CD4-positive, alpha-beta memory T cell (primary cell): ENCODE measurements around the gene RFTN1. TPM values are rescaled to one million over a fixed set of nuclear protein-coding genes. Genes with fewer than 3 reads are reported as not detected.

Experiments
- CTCF ChIA-PET: fragments of 350-600 bp; sonication (Branson Sonifier 250); formaldehyde crosslinking; loops from one replicate; lab custom pipeline; 2021; ENCODE audit warnings: inconsistent platforms; ENCODE audit not compliant: partially characterized antibody; lab: Charles Lee
- POLR2A ChIA-PET: fragments of 350-600 bp; sonication (Branson Sonifier 250); formaldehyde crosslinking; loops from one replicate; lab custom pipeline; 2021; ENCODE audit not compliant: partially characterized antibody; lab: Charles Lee
- DNase-seq, 5 donors: peaks; one replicate each; pipeline versions ENCODE4 v3.0.0 to v3.0.0-alpha.2; 2020 to 2022; ENCODE audit warnings: mixed read lengths in 1 of 5
- H3K27ac ChIP-seq: one replicate; pipeline ENCODE4 v1.7.0; 2013; ENCODE audit warnings: low read depth, low read length
- H3K27me3 ChIP-seq: 2 replicates; pipeline ENCODE4 v1.7.0; 2013; ENCODE audit warnings: mild to moderate bottlenecking, low read length, moderate library complexity; ENCODE audit not compliant: insufficient read depth
- H3K36me3 ChIP-seq: 2 replicates; pipeline ENCODE4 v1.7.0; 2013; ENCODE audit warnings: mild to moderate bottlenecking, low read length, moderate library complexity; ENCODE audit not compliant: insufficient read depth
- H3K4me1 ChIP-seq: 2 replicates; pipeline ENCODE4 v1.7.0; 2013; ENCODE audit warnings: mild to moderate bottlenecking, low read length, moderate library complexity; ENCODE audit not compliant: insufficient read depth
- H3K4me3 ChIP-seq, 2 donors: one replicate each; pipeline ENCODE4 v1.7.0; 2013; ENCODE audit warnings: low read length in 2 of 2, mild to moderate bottlenecking in 1 of 2
- H3K9me3 ChIP-seq, 2 donors: one replicate each; pipeline ENCODE4 v1.7.0; 2013; ENCODE audit warnings: low read length in 2 of 2, control low read depth in 1 of 2; ENCODE audit not compliant: control insufficient read depth in 1 of 2
- H3K27ac Mint-ChIP-seq, 7 donors: one replicate each; pipeline ENCODE4 v1.8.0; 2020 to 2021; ENCODE audit warnings: mixed read lengths in 7 of 7, mild to moderate bottlenecking in 6 of 7, inconsistent platforms in 3 of 7, moderate library complexity in 3 of 7
- H3K27me3 Mint-ChIP-seq, 2 donors: one replicate each; pipeline ENCODE4 v1.8.0; 2020 to 2021; ENCODE audit warnings: mixed read lengths in 2 of 2
- H3K36me3 Mint-ChIP-seq, 2 donors: one replicate each; pipeline ENCODE4 v1.8.0; 2020 to 2021; ENCODE audit warnings: mixed read lengths in 2 of 2, inconsistent platforms in 1 of 2, mild to moderate bottlenecking in 1 of 2
- H3K4me1 Mint-ChIP-seq, 4 donors: one replicate each; pipeline ENCODE4 v1.8.0; 2020 to 2021; ENCODE audit warnings: mixed read lengths in 4 of 4, mild to moderate bottlenecking in 1 of 4
- H3K4me3 Mint-ChIP-seq, 8 donors: one replicate each; pipeline ENCODE4 v1.8.0; 2020 to 2021; ENCODE audit warnings: mixed read lengths in 8 of 8, mild to moderate bottlenecking in 7 of 8, moderate library complexity in 6 of 8, inconsistent platforms in 3 of 8
- H3K9me3 Mint-ChIP-seq, 8 donors: one replicate each; pipeline ENCODE4 v1.8.0; 2020 to 2021; ENCODE audit warnings: mixed read lengths in 8 of 8, mild to moderate bottlenecking in 5 of 8, inconsistent platforms in 3 of 8, moderate library complexity in 1 of 8
- intact Hi-C: fragments of 100-400 bp; cut with micrococcal nuclease; formaldehyde crosslinking; loops from one replicate; pipeline ENCODE4 v1.15.1; 2023
- polyA plus RNA-seq, 2 donors: library from polyadenylated mRNA; unstranded; fragments of 300-500 nt; fragmentation: Illumina TruSeq; gene quantifications; one replicate each; pipeline ENCODE4 v1.2.3, GENCODE V29; 2021
- total RNA-seq, 2 experiments: library from RNA; stranded (reverse); gene quantifications; one replicate each; pipeline ENCODE4 v1.2.3, GENCODE V29; 2021

RFTN1 gene
- total and polyA plus RNA-seq, 4 experiments from 2014 or later: 38.3 to 59.7 (median 52.0) TPM

GRCh38 chr3:16277471-16277870 is 236.0 kb downstream of the RFTN1 start:
- Histone ChIP-seq H3K27ac (no peak overlapping the region), H3K9me3 (no peaks in the 10 kb centered on the region), H3K27me3 (no peaks in the 10 kb centered on the region), H3K36me3 (peaks cover 8% of the 10 kb centered on the region), H3K4me3 (no peak overlapping the region), H3K4me1 (no peaks in the 10 kb centered on the region)
- Mint-ChIP-seq H3K27ac (peak overlapping the region in 2 of 7 donors; percentile 1 to 40), H3K4me3 (no peak overlapping the region), H3K36me3 (peaks cover 15 to 16% of the 10 kb centered on the region in 2 donors), H3K27me3 (no peaks in the 10 kb centered on the region), H3K9me3 (no peaks in the 10 kb centered on the region), H3K4me1 (peaks cover 0 to 6% (median 2%) of the 10 kb centered on the region in 4 donors)
- ChIA-PET POLR2A (interaction anchor here (1.5 to 2.2 kb wide), 3 partner anchors 9 to 13 kb away, joined by 4 to 6 read pairs (median 5); no protein-coding TSS in a partner anchor), CTCF (interaction anchor here (1.2 to 3.1 kb wide), 4 partner anchors 9 to 42 kb away, joined by 3 to 17 read pairs (median 6); no protein-coding TSS in a partner anchor)
- intact Hi-C loops: no loop called here
- DNase-seq: no peak

- no peak for DNase-seq
- Histone ChIP-seq H3K27me3 (no peaks in the 10 kb centered on the region), H3K4me1 (no peaks in the 10 kb centered on the region), H3K4me3 (no peak overlapping the region), H3K27ac (no peak overlapping the region), H3K9me3 (no peaks in the 10 kb centered on the region), H3K36me3 (peaks cover 20% of the 10 kb centered on the region)
- Mint-ChIP-seq H3K4me1 (no peaks in the 10 kb centered on the region), H3K4me3 (no peak overlapping the region), H3K9me3 (no peaks in the 10 kb centered on the region), H3K36me3 (peaks cover 29 to 33% of the 10 kb centered on the region in 2 donors), H3K27me3 (no peaks in the 10 kb centered on the region), H3K27ac (no peak overlapping the region)
- intact Hi-C loops: no loop called here
- ChIA-PET CTCF (interaction anchor here (1.0 to 1.3 kb wide), 2 partner anchors 14 to 25 kb away, joined by 3 to 4 read pairs; no protein-coding TSS in a partner anchor), POLR2A (interaction anchor here (0.7 kb wide), 1 partner anchor 47 kb away, joined by 3 read pairs; no protein-coding TSS in a partner anchor)
Observed at GRCh38 chr3:16273867-16274266, 239.6 kb downstream of the RFTN1 start.

- DNase-seq: no peak
- Histone ChIP-seq H3K4me1 (peaks cover 5% of the 10 kb centered on the region), H3K9me3 (no peaks in the 10 kb centered on the region), H3K4me3 (no peak overlapping the region), H3K27ac (no peak overlapping the region), H3K27me3 (no peaks in the 10 kb centered on the region), H3K36me3 (peaks cover 13% of the 10 kb centered on the region)
- H3K27ac Mint-ChIP-seq: no peak overlapping the region
- H3K4me1 Mint-ChIP-seq: peaks cover under 1 to 2% (median under 1%) of the 10 kb centered on the region in 4 donors
- no peaks in the 10 kb centered on the region for H3K27me3 Mint-ChIP-seq
- POLR2A ChIA-PET: interaction anchor here (1.1 to 1.5 kb wide), 2 partner anchors 14 to 47 kb away, joined by 4 to 8 read pairs; no protein-coding TSS in a partner anchor
- peaks cover 31 to 33% of the 10 kb centered on the region in 2 donors for H3K36me3 Mint-ChIP-seq
- no peak overlapping the region for H3K4me3 Mint-ChIP-seq
- intact Hi-C loops: no loop called here
- no peaks in the 10 kb centered on the region for H3K9me3 Mint-ChIP-seq
- CTCF ChIA-PET: interaction anchor here (0.7 to 9.8 kb wide), 8 partner anchors 13 to 278 kb away, joined by 3 to 169 read pairs (median 6); no protein-coding TSS in a partner anchor
Observed at GRCh38 chr3:16272588-16272987, 240.9 kb downstream of the RFTN1 start.

GRCh38 chr3:16270855-16271254 is 242.6 kb downstream of the RFTN1 start:
- peaks cover 12% of the 10 kb centered on the region for H3K36me3 ChIP-seq
- H3K9me3 Mint-ChIP-seq: no peaks in the 10 kb centered on the region
- H3K27me3 Mint-ChIP-seq: no peaks in the 10 kb centered on the region
- no peak overlapping the region for H3K27ac Mint-ChIP-seq
- peaks cover 12 to 18% (median 16%) of the 10 kb centered on the region in 4 donors for H3K4me1 Mint-ChIP-seq
- H3K4me1 ChIP-seq: peaks cover 18% of the 10 kb centered on the region
- H3K4me3 ChIP-seq: no peak overlapping the region
- no peak overlapping the region for H3K27ac ChIP-seq
- H3K36me3 Mint-ChIP-seq: peaks cover 29 to 30% of the 10 kb centered on the region in 2 donors
- CTCF ChIA-PET: interaction anchor here (2.9 to 9.8 kb wide), 5 partner anchors 19 to 282 kb away, joined by 10 to 169 read pairs (median 69); no protein-coding TSS in a partner anchor
- intact Hi-C loops: loop anchor here (1.0 kb wide), 1 partner anchor 15 kb away; no protein-coding TSS in a partner anchor
- POLR2A ChIA-PET: no interaction called here
- H3K27me3 ChIP-seq: no peaks in the 10 kb centered on the region
- no peak overlapping the region for H3K4me3 Mint-ChIP-seq
- H3K9me3 ChIP-seq: no peaks in the 10 kb centered on the region
- DNase-seq: no peak

GRCh38 chr3:16266714-16267113 is 246.8 kb downstream of the RFTN1 start:
- peaks cover 12% of the 10 kb centered on the region for H3K36me3 ChIP-seq
- H3K9me3 ChIP-seq: no peaks in the 10 kb centered on the region
- Mint-ChIP-seq H3K36me3 (peaks cover 16 to 27% of the 10 kb centered on the region in 2 donors), H3K27me3 (no peaks in the 10 kb centered on the region), H3K9me3 (no peaks in the 10 kb centered on the region), H3K27ac (peak overlapping the region; percentile 84 to 100 (median 87)), H3K4me3 (peak overlapping the region in 4 of 8 donors; percentile 7 to 32 (median 18)), H3K4me1 (peaks cover 26 to 38% (median 30%) of the 10 kb centered on the region in 4 donors)
- intact Hi-C loops: loop anchor here (5.0 to 10.0 kb wide), 5 partner anchors 201 to 1059 kb away; partner anchors contain the start of genes CAPN7, EAF1 and METTL6
- H3K27me3 ChIP-seq: no peaks in the 10 kb centered on the region
- DNase-seq: no peak
- POLR2A ChIA-PET: interaction anchor here (1.5 to 3.8 kb wide), 6 partner anchors 14 to 245 kb away, joined by 3 to 67 read pairs (median 17); no protein-coding TSS in a partner anchor
- H3K4me3 ChIP-seq: no peak overlapping the region
- CTCF ChIA-PET: interaction anchor here (1.4 to 9.8 kb wide), 10 partner anchors 17 to 571 kb away, joined by 4 to 169 read pairs (median 35); no protein-coding TSS in a partner anchor
- H3K4me1 ChIP-seq: peaks cover 33% of the 10 kb centered on the region
- H3K27ac ChIP-seq: no peak overlapping the region

Other genes with a start within 250 kb of the RFTN1 start
- gene DPH3, start 248.8 kb downstream of the RFTN1 start, total RNA-seq: 10 to 100 TPM; 15.2 to 15.4 TPM
- gene DPH3, start 248.8 kb downstream of the RFTN1 start, polyA plus RNA-seq: 10 to 100 TPM; 19.6 to 39.7 TPM
- gene OXNAD1, start 248.5 kb downstream of the RFTN1 start, total RNA-seq: 10 to 100 TPM; 78.5 to 84.7 TPM
- gene OXNAD1, start 248.5 kb downstream of the RFTN1 start, polyA plus RNA-seq: 10 to 100 TPM; 61.7 to 68.0 TPM
- gene DAZL, start 91.7 kb upstream of the RFTN1 start, total RNA-seq: not detected
- not detected for gene DAZL, start 91.7 kb upstream of the RFTN1 start, polyA plus RNA-seq